Ishikawa (cell line): ENCODE data around the gene ITFG1.

Experiments used
- CEBPB ChIP-seq: IDR thresholded peaks from 2 replicates; pipeline ENCODE4 v1.6.1; 2012
- CREB1 ChIP-seq: IDR thresholded peaks from 2 replicates; pipeline ENCODE4 v1.6.1; 2012; ENCODE audit warnings: low read depth
- EP300 ChIP-seq: IDR thresholded peaks from 2 replicates; pipeline ENCODE4 v1.6.1; 2012; ENCODE audit warnings: borderline replicate concordance
- MAX ChIP-seq: IDR thresholded peaks from 2 replicates; pipeline ENCODE4 v1.6.1; 2012
- RAD21 ChIP-seq: IDR thresholded peaks from 2 replicates; pipeline ENCODE4 v1.6.1; 2012; ENCODE audit warnings: low read depth
- REST ChIP-seq: IDR thresholded peaks from 2 replicates; pipeline ENCODE4 v1.6.1; 2012; ENCODE audit warnings: low read depth, mild to moderate bottlenecking
- TAF1 ChIP-seq: IDR thresholded peaks from 2 replicates; pipeline ENCODE4 v1.6.1; 2012; ENCODE audit warnings: low read depth, mild to moderate bottlenecking
- TCF12 ChIP-seq: IDR thresholded peaks from 2 replicates; pipeline ENCODE4 v1.6.1; 2012; ENCODE audit warnings: low read depth
- TEAD4 ChIP-seq: IDR thresholded peaks from 2 replicates; pipeline ENCODE4 v1.6.1; 2012
- YY1 ChIP-seq: IDR thresholded peaks from 2 replicates; pipeline ENCODE4 v1.6.1; 2012; ENCODE audit warnings: low read depth
- ZBTB7A ChIP-seq: IDR thresholded peaks from 2 replicates; pipeline ENCODE4 v1.6.1; 2012; ENCODE audit warnings: low read depth

DNA sequence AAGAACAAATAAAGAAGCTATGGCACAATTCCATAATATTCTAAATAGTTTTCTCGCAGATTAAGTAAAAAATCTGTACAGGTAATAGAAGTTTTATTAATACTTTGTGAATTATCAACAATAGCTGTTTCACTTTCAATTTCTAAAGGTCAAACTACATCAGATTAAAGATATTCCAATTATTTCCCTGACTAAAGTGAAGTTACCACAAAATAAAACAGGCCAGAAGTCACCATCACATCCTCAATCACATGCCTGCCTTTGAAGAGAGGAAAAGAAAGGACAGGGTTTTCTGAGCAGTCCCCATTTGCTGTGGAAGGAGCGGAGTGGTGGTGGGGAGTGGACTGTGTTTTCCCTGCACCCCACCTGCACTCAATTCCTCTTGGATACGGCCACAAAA, 11.1 kb downstream of the ITFG1 start:
- TF ChIP-seq TCF12 = no peak
- TF ChIP-seq MAX = no peak
- TF ChIP-seq REST = no peak
- no peak for TF ChIP-seq TEAD4
- no peak for TF ChIP-seq YY1
- no peak for TF ChIP-seq CEBPB
- no peak for TF ChIP-seq TAF1
- TF ChIP-seq RAD21 = no peak
- no peak for TF ChIP-seq CREB1
- TF ChIP-seq ZBTB7A = no peak
- no peak for TF ChIP-seq EP300
